Stimulated activated naive B cell treated with anti-CD40 and anti-IgM and Interleukin-4, amounts not matched to agents 10 μg/mL and 1 μg/mL and 100 μg/mL, for 72 hours (primary cell): Measurements from ENCODE around the gene TMEM60.

Experiments
- ATAC-seq, 2 donors: fragments of 150-1000 bp; cut with Tn5 transposase; replicated peaks; 2 replicates each; pipeline ENCODE4 v1.10.0; 2021; ENCODE audit warnings: moderate library complexity in 1 of 2
- DNase-seq: peaks from one replicate; pipeline ENCODE4 v3.0.0; 2021
- H3K27ac Mint-ChIP-seq: one replicate; pipeline ENCODE4 v1.8.0; 2022; ENCODE audit warnings: mild to moderate bottlenecking, mixed read lengths
- H3K27me3 Mint-ChIP-seq, 2 donors: one replicate each; pipeline ENCODE4 v1.8.0; 2022; ENCODE audit warnings: mixed read lengths in 2 of 2
- H3K36me3 Mint-ChIP-seq, 2 donors: one replicate each; pipeline ENCODE4 v1.8.0; 2022; ENCODE audit warnings: mixed read lengths in 2 of 2, mild to moderate bottlenecking in 1 of 2
- H3K4me1 Mint-ChIP-seq, 2 donors: one replicate each; pipeline ENCODE4 v1.8.0; 2022; ENCODE audit warnings: mixed read lengths in 2 of 2, mild to moderate bottlenecking in 1 of 2
- H3K4me3 Mint-ChIP-seq, 2 donors: one replicate each; pipeline ENCODE4 v1.8.0; 2022; ENCODE audit warnings: mild to moderate bottlenecking in 2 of 2, mixed read lengths in 2 of 2, moderate library complexity in 1 of 2
- H3K9me3 Mint-ChIP-seq, 2 donors: one replicate each; pipeline ENCODE4 v1.8.0; 2022; ENCODE audit warnings: mixed read lengths in 2 of 2, mild to moderate bottlenecking in 1 of 2

Gene TMEM60

GRCh38 chr7:77746824-77747165, 51.4 kb downstream of the TMEM60 start:
- Mint-ChIP-seq H3K4me3 (no peak overlapping the region), H3K4me1 (peaks cover 6 to 30% of the 10 kb centered on the region in 2 donors), H3K27ac (no peak overlapping the region)

DNA sequence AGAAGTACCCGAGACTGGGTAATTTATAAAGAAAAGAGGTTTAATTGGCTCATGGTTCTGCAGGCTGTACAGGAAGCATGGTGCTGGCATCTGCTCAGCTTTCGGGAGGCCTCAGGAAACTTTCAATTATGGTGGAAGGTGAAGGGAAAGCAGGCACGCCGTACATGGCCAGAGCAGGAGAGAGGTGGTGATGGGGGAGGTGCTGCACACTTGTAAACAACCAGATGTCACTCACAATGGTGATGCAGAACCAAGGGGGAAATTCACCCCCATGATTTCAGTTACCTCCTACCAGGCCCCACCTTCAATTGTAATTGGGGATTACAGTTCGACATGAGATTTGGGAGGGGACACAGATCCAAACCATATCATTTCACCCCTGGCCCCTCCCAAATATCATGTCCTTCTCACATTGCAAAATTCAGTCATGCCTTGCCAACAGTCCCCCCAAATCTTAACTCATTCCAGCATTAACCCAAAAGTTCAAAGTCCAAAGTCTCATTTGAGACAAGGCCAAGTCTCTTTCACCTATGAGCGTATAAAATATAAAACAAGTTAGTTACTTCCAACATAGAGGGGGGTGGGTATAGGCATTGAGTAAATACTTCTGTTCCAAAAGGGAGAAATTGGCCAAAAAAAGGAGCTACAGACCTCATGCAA, 51.9 kb downstream of the TMEM60 start:
- Mint-ChIP-seq H3K4me3 (no peak overlapping the region), H3K9me3 (no peaks in the 10 kb centered on the region), H3K27ac (peak overlapping the region; percentile 31), H3K36me3 (peaks cover 10 to 41% of the 10 kb centered on the region in 2 donors), H3K27me3 (no peaks in the 10 kb centered on the region), H3K4me1 (peaks cover 6 to 30% of the 10 kb centered on the region in 2 donors)
- ATAC-seq (no peak), DNase-seq (no peak)

More at GRCh38 chr7:77746824-77747165, 51.4 kb downstream of the TMEM60 start:
- Mint-ChIP-seq H3K9me3 (no peaks in the 10 kb centered on the region), H3K27me3 (no peaks in the 10 kb centered on the region), H3K36me3 (peaks cover 10 to 41% of the 10 kb centered on the region in 2 donors)
- DNase-seq, result no peak
- ATAC-seq, result no peak

- H3K4me1 Mint-ChIP-seq, result peaks cover 6 to 26% of the 10 kb centered on the region in 2 donors
These were observed 52.5 kb downstream of the TMEM60 start for GRCh38 chr7:77745746-77746145.

More at GRCh38 chr7:77745746-77746145, 52.5 kb downstream of the TMEM60 start:
- no peaks in the 10 kb centered on the region for H3K27me3 Mint-ChIP-seq
- peaks cover 10 to 39% of the 10 kb centered on the region in 2 donors for H3K36me3 Mint-ChIP-seq
- ATAC-seq (no peak), DNase-seq (no peak)
- H3K27ac Mint-ChIP-seq, result peak overlapping the region; percentile 31
- no peaks in the 10 kb centered on the region for H3K9me3 Mint-ChIP-seq
- no peak overlapping the region for H3K4me3 Mint-ChIP-seq
